Posterior vena cava (tissue), 2 donors: Measurements from ENCODE around the gene GSTM5. TPM values are rescaled to one million over a fixed set of nuclear protein-coding genes. Genes with fewer than 3 reads are reported as not detected.
"Not testable (repeated sequence)": the region's sequence is repeated elsewhere in the genome, so short reads cannot be mapped to it uniquely, and the experiment has no call there.

Source experiments
- DNase-seq: peaks from one replicate; pipeline ENCODE4 v3.0.0-alpha.2; 2020; ENCODE audit warnings: low spot score
- intact Hi-C, 2 donors: fragments of 100-400 bp; cut with DNase I; formaldehyde crosslinking; loops; one replicate each; pipeline versions ENCODE4 v1.14.1 to v1.14.2; 2022 to 2023
- total RNA-seq, 2 donors: library from RNA; stranded (reverse); fragmentation: NEBNext Ultra II Directional; extraction: Animal tissue kit (Norgen Biotek cat#: 25700); gene quantifications; one replicate each; pipeline ENCODE4 v1.2.1, GENCODE V29; 2021
- donor health status: DM: yes; HTN: yes; CAD: no.
- donor health status: DM: yes; HTN: yes; CAD: no.

The GSTM5 gene
- total RNA-seq, 2 donors from 2014 or later: 16.7 to 25.4 TPM

GRCh38 chr1:109751531-109752260, 39.6 kb downstream of the GSTM5 start:
- DNase-seq: no peak
- intact Hi-C loops: no loop called here

- intact Hi-C loops: no loop called here
- no peak for DNase-seq
Observed at GRCh38 chr1:109754738-109755137, 42.7 kb downstream of the GSTM5 start.

GRCh38 chr1:109756325-109756724, 44.3 kb downstream of the GSTM5 start:
- intact Hi-C loops: not testable (repeated sequence)
- peak; percentile 40 for DNase-seq

GRCh38 chr1:109756848-109757521, 44.9 kb downstream of the GSTM5 start:
- intact Hi-C loops: no loop called here
- DNase-seq: peak; percentile 43

GRCh38 chr1:109757936-109758786, 46.1 kb downstream of the GSTM5 start:
- intact Hi-C loops: no loop called here

GRCh38 chr1:109759513-109760334, 47.7 kb downstream of the GSTM5 start:
- intact Hi-C loops: loop anchor here in 1 of 2 donors (10.0 kb wide), 1 partner anchor 45 kb away; the partner anchor contains the start of gene GSTM5
- DNase-seq: peak; percentile 71

More at GRCh38 chr1:109757936-109758786, 46.1 kb downstream of the GSTM5 start:
- peak; percentile 65 for DNase-seq

- intact Hi-C loops: loop anchor here in 1 of 2 donors (10.0 kb wide), 1 partner anchor 46 kb away; the partner anchor contains the start of gene GSTM5
- peak; percentile 61 for DNase-seq
Observed at GRCh38 chr1:109760581-109761226, 48.7 kb downstream of the GSTM5 start.

GRCh38 chr1:109761227-109762038, 49.4 kb downstream of the GSTM5 start:
- peak; percentile 65 for DNase-seq

GRCh38 chr1:109762039-109762585, 50.1 kb downstream of the GSTM5 start:
- intact Hi-C loops: loop anchor here in 1 of 2 donors (10.0 kb wide), 1 partner anchor 47 kb away; the partner anchor contains the start of gene GSTM5
- no peak for DNase-seq

More at GRCh38 chr1:109761227-109762038, 49.4 kb downstream of the GSTM5 start:
- intact Hi-C loops: loop anchor here in 1 of 2 donors (10.0 kb wide), 1 partner anchor 47 kb away; the partner anchor contains the start of gene GSTM5

- DNase-seq: peak; percentile 75
- intact Hi-C loops: loop anchor here in 1 of 2 donors (10.0 kb wide), 1 partner anchor 48 kb away; the partner anchor contains the start of gene GSTM5
Observed at GRCh38 chr1:109762821-109763645, 51.0 kb downstream of the GSTM5 start.

- peak; percentile 71 for DNase-seq
- intact Hi-C loops: loop anchor here in 1 of 2 donors (10.0 kb wide), 1 partner anchor 49 kb away; the partner anchor contains the start of gene GSTM5
Observed at GRCh38 chr1:109763646-109764415, 51.8 kb downstream of the GSTM5 start, which contains the start of gene EPS8L3. TSS of gene EPS8L3 (minus strand) at chr1:109763923. CDS start at chr1:109761749, 2,174 bp downstream.

GRCh38 chr1:109764561-109765482, 52.8 kb downstream of the GSTM5 start:
- peak; percentile 70 for DNase-seq
- intact Hi-C loops: loop anchor here in 1 of 2 donors (10.0 kb wide), 1 partner anchor 50 kb away; the partner anchor contains the start of gene GSTM5

- intact Hi-C loops: loop anchor here in 1 of 2 donors (10.0 kb wide), 1 partner anchor 51 kb away; the partner anchor contains the start of gene GSTM5
- no peak for DNase-seq
Observed at GRCh38 chr1:109765483-109765815, 53.4 kb downstream of the GSTM5 start.
